Measurements from ENCODE around the gene CYP19A1.

Gene CYP19A1

GRCh38 chr15:51307811-51308210 is 30.6 kb downstream of the CYP19A1 start:
- no peak for DNase-seq
- Histone ChIP-seq H3K79me1 (ENCODE audit: low read length) (peaks cover 10% of the 10 kb centered on the region), H3K36me3 (ENCODE audit: control insufficient read depth in 1 of 2, insufficient read depth in 2 of 2, low read length in 2 of 2) (no peaks in the 10 kb centered on the region), H3K27ac (ENCODE audit: low read depth, low read length) (no peak overlapping the region), H3K14ac (ENCODE audit: low read length) (no peak overlapping the region), H2AK5ac (ENCODE audit: low read length) (no peak overlapping the region), H3K9ac (ENCODE audit: low read length) (no peak overlapping the region), H4K8ac (ENCODE audit: low read depth, low read length) (no peak overlapping the region), H3K4me2 (ENCODE audit: low read length) (no peak overlapping the region), H4K12ac (ENCODE audit: low read depth, low read length) (no peak overlapping the region), H2AFZ (ENCODE audit: insufficient read depth, low read length, poor library complexity) (no peak overlapping the region), H3K18ac (ENCODE audit: low read length) (no peak overlapping the region), H3K27me3 (ENCODE audit: insufficient read depth, low read length) (no peaks in the 10 kb centered on the region), H3K4me3 (ENCODE audit: low read depth, low read length) (no peak overlapping the region), H2BK120ac (ENCODE audit: insufficient read depth, low read length, poor library complexity) (no peak overlapping the region), H4K91ac (ENCODE audit: low read depth, low read length) (no peak overlapping the region), H3K9me3 (ENCODE audit: insufficient read depth, low read depth, low read length) (no peaks in the 10 kb centered on the region), H2BK12ac (ENCODE audit: low read length) (no peak overlapping the region), H3K79me2 (ENCODE audit: control insufficient read depth, insufficient read depth, low read length, poor library complexity) (peaks cover 1% of the 10 kb centered on the region), H3K4me1 (ENCODE audit: control insufficient read depth in 1 of 2, insufficient read depth in 2 of 2, low read length in 2 of 2) (peaks cover 7 to 13% of the 10 kb centered on the region in 2 experiments), H3K4ac (ENCODE audit: low read depth, low read length) (no peak overlapping the region), H2BK5ac (ENCODE audit: low read depth, low read length, poor library complexity) (no peak overlapping the region), H3K23ac (ENCODE audit: low read length) (no peak overlapping the region)
- no CpG with 5 or more reads among the region's 3 CpGs for whole genome bisulfite sequencing (ENCODE audit: extremely low coverage, insufficient coverage, insufficient read length)

- Histone ChIP-seq H3K4me2 (ENCODE audit: low read length) (no peak overlapping the region), H2AFZ (ENCODE audit: insufficient read depth, low read length, poor library complexity) (no peak overlapping the region), H4K91ac (ENCODE audit: low read depth, low read length) (no peak overlapping the region), H3K9me3 (ENCODE audit: insufficient read depth, low read depth, low read length) (no peaks in the 10 kb centered on the region), H3K4me3 (ENCODE audit: low read depth, low read length) (no peak overlapping the region), H2AK5ac (ENCODE audit: low read length) (no peak overlapping the region), H3K79me2 (ENCODE audit: control insufficient read depth, insufficient read depth, low read length, poor library complexity) (no peaks in the 10 kb centered on the region), H2BK120ac (ENCODE audit: insufficient read depth, low read length, poor library complexity) (no peak overlapping the region), H3K79me1 (ENCODE audit: low read length) (peaks cover 5% of the 10 kb centered on the region), H3K18ac (ENCODE audit: low read length) (no peak overlapping the region), H3K27ac (ENCODE audit: low read depth, low read length) (no peak overlapping the region), H3K23ac (ENCODE audit: low read length) (no peak overlapping the region), H2BK5ac (ENCODE audit: low read depth, low read length, poor library complexity) (no peak overlapping the region), H4K8ac (ENCODE audit: low read depth, low read length) (no peak overlapping the region), H3K14ac (ENCODE audit: low read length) (no peak overlapping the region), H3K4ac (ENCODE audit: low read depth, low read length) (no peak overlapping the region), H3K27me3 (ENCODE audit: insufficient read depth, low read length) (no peaks in the 10 kb centered on the region), H3K9ac (ENCODE audit: low read length) (no peak overlapping the region), H3K4me1 (ENCODE audit: control insufficient read depth in 1 of 2, insufficient read depth in 2 of 2, low read length in 2 of 2) (peaks cover 2 to 8% of the 10 kb centered on the region in 2 experiments), H4K12ac (ENCODE audit: low read depth, low read length) (no peak overlapping the region), H3K36me3 (ENCODE audit: control insufficient read depth in 1 of 2, insufficient read depth in 2 of 2, low read length in 2 of 2) (no peaks in the 10 kb centered on the region), H2BK12ac (ENCODE audit: low read length) (no peak overlapping the region)
- WGBS (ENCODE audit: extremely low coverage, insufficient coverage, insufficient read length) = no CpG with 5 or more reads among the region's 3 CpGs
- no peak for DNase-seq
These were observed 31.1 kb downstream of the CYP19A1 start for GRCh38 chr15:51307325-51307724.

GRCh38 chr15:51303462-51303980 is 34.9 kb downstream of the CYP19A1 start:
- Histone ChIP-seq H3K9ac (ENCODE audit: low read length) (no peak overlapping the region), H3K4me1 (ENCODE audit: control insufficient read depth in 1 of 2, insufficient read depth in 2 of 2, low read length in 2 of 2) (peaks cover 0 to 2% of the 10 kb centered on the region in 2 experiments), H3K14ac (ENCODE audit: low read length) (no peak overlapping the region), H3K18ac (ENCODE audit: low read length) (no peak overlapping the region), H2BK12ac (ENCODE audit: low read length) (no peak overlapping the region), H3K79me1 (ENCODE audit: low read length) (peaks cover 3% of the 10 kb centered on the region), H4K8ac (ENCODE audit: low read depth, low read length) (no peak overlapping the region), H2AK5ac (ENCODE audit: low read length) (no peak overlapping the region), H3K36me3 (ENCODE audit: control insufficient read depth in 1 of 2, insufficient read depth in 2 of 2, low read length in 2 of 2) (no peaks in the 10 kb centered on the region), H4K91ac (ENCODE audit: low read depth, low read length) (no peak overlapping the region), H3K4ac (ENCODE audit: low read depth, low read length) (no peak overlapping the region), H3K4me3 (ENCODE audit: low read depth, low read length) (no peak overlapping the region), H2AFZ (ENCODE audit: insufficient read depth, low read length, poor library complexity) (no peak overlapping the region), H3K4me2 (ENCODE audit: low read length) (no peak overlapping the region), H2BK120ac (ENCODE audit: insufficient read depth, low read length, poor library complexity) (no peak overlapping the region), H2BK5ac (ENCODE audit: low read depth, low read length, poor library complexity) (no peak overlapping the region), H3K27ac (ENCODE audit: low read depth, low read length) (no peak overlapping the region), H3K23ac (ENCODE audit: low read length) (no peak overlapping the region), H3K79me2 (ENCODE audit: control insufficient read depth, insufficient read depth, low read length, poor library complexity) (no peaks in the 10 kb centered on the region), H3K27me3 (ENCODE audit: insufficient read depth, low read length) (no peaks in the 10 kb centered on the region), H3K9me3 (ENCODE audit: insufficient read depth, low read depth, low read length) (no peaks in the 10 kb centered on the region), H4K12ac (ENCODE audit: low read depth, low read length) (no peak overlapping the region)
- DNase-seq = no peak
- no CpG with 5 or more reads among the region's 2 CpGs for WGBS (ENCODE audit: extremely low coverage, insufficient coverage, insufficient read length)

GRCh38 chr15:51302480-51302879 is 35.9 kb downstream of the CYP19A1 start:
- H2AK5ac ChIP-seq (ENCODE audit: low read length) = peak overlapping the region; percentile 19
- H3K18ac ChIP-seq (ENCODE audit: low read length) = no peak overlapping the region
- H3K4me3 ChIP-seq (ENCODE audit: low read depth, low read length) = no peak overlapping the region
- H3K27me3 ChIP-seq (ENCODE audit: insufficient read depth, low read length) = no peaks in the 10 kb centered on the region
- H2AFZ ChIP-seq (ENCODE audit: insufficient read depth, low read length, poor library complexity) = no peak overlapping the region
- no peak for DNase-seq
- no peaks in the 10 kb centered on the region for H3K36me3 ChIP-seq (ENCODE audit: control insufficient read depth in 1 of 2, insufficient read depth in 2 of 2, low read length in 2 of 2)
- H3K4me1 ChIP-seq (ENCODE audit: control insufficient read depth in 1 of 2, insufficient read depth in 2 of 2, low read length in 2 of 2) = peaks cover 0 to 4% of the 10 kb centered on the region in 2 experiments
- no peak overlapping the region for H2BK5ac ChIP-seq (ENCODE audit: low read depth, low read length, poor library complexity)
- no peak overlapping the region for H3K4ac ChIP-seq (ENCODE audit: low read depth, low read length)
- WGBS (ENCODE audit: extremely low coverage, insufficient coverage, insufficient read length) = no CpG with 5 or more reads among the region's 6 CpGs
- no peak overlapping the region for H3K14ac ChIP-seq (ENCODE audit: low read length)
- H3K27ac ChIP-seq (ENCODE audit: low read depth, low read length) = no peak overlapping the region
- no peak overlapping the region for H4K91ac ChIP-seq (ENCODE audit: low read depth, low read length)
- no peaks in the 10 kb centered on the region for H3K79me2 ChIP-seq (ENCODE audit: control insufficient read depth, insufficient read depth, low read length, poor library complexity)
- H3K9me3 ChIP-seq (ENCODE audit: insufficient read depth, low read depth, low read length) = no peaks in the 10 kb centered on the region
- no peak overlapping the region for H2BK120ac ChIP-seq (ENCODE audit: insufficient read depth, low read length, poor library complexity)
- H3K79me1 ChIP-seq (ENCODE audit: low read length) = peaks cover 3% of the 10 kb centered on the region
- H4K12ac ChIP-seq (ENCODE audit: low read depth, low read length) = no peak overlapping the region
- no peak overlapping the region for H4K8ac ChIP-seq (ENCODE audit: low read depth, low read length)
- no peak overlapping the region for H2BK12ac ChIP-seq (ENCODE audit: low read length)
- H3K4me2 ChIP-seq (ENCODE audit: low read length) = no peak overlapping the region
- no peak overlapping the region for H3K9ac ChIP-seq (ENCODE audit: low read length)
- H3K23ac ChIP-seq (ENCODE audit: low read length) = no peak overlapping the region

All from trophoblast cell (in vitro differentiated cells and primary cell).